ENCODE measurements around the gene USP37. TPM values are rescaled to one million over a fixed set of nuclear protein-coding genes. Genes with fewer than 3 reads are reported as not detected.

Gene USP37
- total RNA-seq, 1 experiment from 2014 or later, result 34.9 TPM

DNA sequence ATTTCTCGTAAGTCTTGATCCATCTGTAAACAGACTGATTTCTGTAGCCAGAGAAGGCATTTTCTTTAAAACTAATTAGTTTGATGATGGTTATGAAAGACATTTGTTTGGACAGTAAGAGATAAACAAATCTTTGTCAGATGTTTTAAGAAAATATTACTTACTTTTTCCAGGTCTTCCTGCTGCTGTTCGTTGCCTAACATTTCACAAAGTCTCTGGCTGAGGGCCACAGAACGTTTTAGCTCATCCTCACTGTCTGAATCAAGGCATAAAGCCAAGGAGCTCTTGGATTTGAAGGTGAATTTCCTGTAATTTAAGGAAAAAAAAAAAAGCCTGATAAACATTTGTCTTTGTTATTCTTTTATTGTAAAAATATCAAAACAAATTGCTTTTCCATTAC lies 91.5 kb downstream of the USP37 start:
- DNase-seq, result no peak
- H3K27ac ChIP-seq, result no peak overlapping the region

DNA sequence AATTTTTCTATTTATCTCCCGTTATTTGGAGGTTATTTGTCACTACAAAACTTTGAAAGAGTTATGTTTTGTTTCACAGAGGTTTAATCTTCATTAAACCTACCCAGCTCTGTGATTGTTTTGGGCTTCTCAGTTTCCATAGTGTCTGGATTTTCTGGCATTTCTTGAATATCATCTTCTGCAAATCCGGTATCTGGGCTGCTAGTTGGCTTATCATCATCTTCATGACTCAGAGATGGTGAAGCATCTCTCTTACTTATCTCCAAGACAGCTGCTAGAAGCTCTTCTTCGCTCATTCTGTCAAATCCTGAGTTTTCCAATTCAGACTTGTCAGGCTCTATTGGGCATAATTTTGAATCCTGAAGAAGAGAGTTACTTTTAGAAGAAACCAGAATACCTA lies 93.6 kb downstream of the USP37 start:
- H3K4me1 ChIP-seq, result no peaks in the 10 kb centered on the region
- H3K27ac ChIP-seq, result no peak overlapping the region
- no peak overlapping the region for H3K4me3 ChIP-seq
- H3K36me3 ChIP-seq, result peaks cover 56% of the 10 kb centered on the region
- DNase-seq, result no peak
- H3K27me3 ChIP-seq, result no peaks in the 10 kb centered on the region
- no peaks in the 10 kb centered on the region for H3K9me3 ChIP-seq (replicated peaks)

More for the DNA sequence above, 91.5 kb downstream of the USP37 start:
- Histone ChIP-seq H3K27me3 (no peaks in the 10 kb centered on the region), H3K4me1 (no peaks in the 10 kb centered on the region), H3K4me3 (no peak overlapping the region), H3K36me3 (peaks cover 60% of the 10 kb centered on the region), H3K9me3 (replicated peaks) (no peaks in the 10 kb centered on the region)

DNA sequence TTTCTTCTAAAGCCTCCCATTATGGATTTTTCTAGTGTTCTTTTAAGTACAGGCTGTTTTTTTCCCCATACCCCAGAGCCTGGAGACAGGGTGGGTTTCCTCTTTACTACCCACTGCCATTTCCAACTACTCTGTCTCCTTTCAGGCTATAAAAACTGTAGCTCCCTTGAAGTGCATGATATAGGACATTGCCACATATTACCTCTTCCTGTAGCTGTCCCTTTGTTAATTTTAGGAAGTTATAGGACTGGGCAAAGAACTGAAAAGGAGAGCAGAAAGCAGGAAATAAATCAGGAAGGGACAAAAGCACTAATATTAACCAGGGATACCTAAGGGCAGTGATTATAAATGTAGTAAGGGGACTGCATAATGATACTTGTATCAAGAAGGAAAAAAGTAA lies 95.2 kb downstream of the USP37 start:
- Histone ChIP-seq H3K27me3 (no peaks in the 10 kb centered on the region), H3K4me3 (no peak overlapping the region), H3K27ac (no peak overlapping the region), H3K4me1 (no peaks in the 10 kb centered on the region), H3K36me3 (peaks cover 53% of the 10 kb centered on the region), H3K9me3 (replicated peaks) (no peaks in the 10 kb centered on the region)
- DNase-seq, result no peak

DNA sequence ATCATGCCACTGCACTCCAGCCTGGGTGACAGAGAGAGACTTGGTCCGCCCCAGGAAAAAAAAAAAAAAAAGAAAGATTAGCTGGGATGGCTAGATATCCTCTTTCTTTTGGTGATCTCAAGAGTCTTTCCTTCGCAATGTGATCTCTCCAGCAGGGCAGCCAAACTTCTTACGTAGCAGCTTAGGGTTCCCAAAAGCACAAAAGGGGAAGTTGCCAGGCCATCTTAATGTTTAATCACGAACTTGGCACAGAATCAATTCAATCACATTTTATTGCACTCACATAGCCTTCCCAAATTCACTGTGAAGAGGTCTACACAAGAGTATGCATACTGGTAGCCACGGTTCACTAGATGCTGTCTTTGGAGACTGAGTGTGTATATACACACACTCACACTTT lies 96.2 kb downstream of the USP37 start:
- Histone ChIP-seq H3K36me3 (peaks cover 45% of the 10 kb centered on the region), H3K9me3 (replicated peaks) (no peaks in the 10 kb centered on the region), H3K4me1 (no peaks in the 10 kb centered on the region), H3K27ac (no peak overlapping the region), H3K4me3 (no peak overlapping the region), H3K27me3 (no peaks in the 10 kb centered on the region)
- DNase-seq, result no peak

DNA sequence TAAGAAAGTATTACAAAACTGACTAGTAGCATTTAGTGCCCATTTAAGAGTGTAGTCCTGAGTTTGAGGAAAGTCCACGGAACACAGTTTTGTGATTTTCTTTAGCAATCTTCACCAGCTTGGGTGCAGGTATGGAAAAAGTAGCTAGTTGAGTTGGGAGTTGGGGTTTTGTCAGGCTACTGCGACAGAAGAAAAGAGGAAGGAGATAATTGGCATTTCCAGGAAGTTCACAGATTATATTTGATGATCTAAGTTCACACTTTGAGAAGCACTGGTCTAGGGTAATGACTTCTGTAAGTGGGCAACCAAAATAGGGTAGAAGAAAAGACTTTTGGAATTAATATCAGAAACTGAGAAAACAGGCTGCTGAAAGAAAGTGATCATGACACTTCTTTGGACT lies 97.1 kb downstream of the USP37 start:
- peaks cover 38% of the 10 kb centered on the region for H3K36me3 ChIP-seq
- no peak for DNase-seq
- H3K27me3 ChIP-seq, result no peaks in the 10 kb centered on the region
- H3K4me1 ChIP-seq, result no peaks in the 10 kb centered on the region
- H3K4me3 ChIP-seq, result no peak overlapping the region
- H3K9me3 ChIP-seq (replicated peaks), result no peaks in the 10 kb centered on the region
- no peak overlapping the region for H3K27ac ChIP-seq

DNA sequence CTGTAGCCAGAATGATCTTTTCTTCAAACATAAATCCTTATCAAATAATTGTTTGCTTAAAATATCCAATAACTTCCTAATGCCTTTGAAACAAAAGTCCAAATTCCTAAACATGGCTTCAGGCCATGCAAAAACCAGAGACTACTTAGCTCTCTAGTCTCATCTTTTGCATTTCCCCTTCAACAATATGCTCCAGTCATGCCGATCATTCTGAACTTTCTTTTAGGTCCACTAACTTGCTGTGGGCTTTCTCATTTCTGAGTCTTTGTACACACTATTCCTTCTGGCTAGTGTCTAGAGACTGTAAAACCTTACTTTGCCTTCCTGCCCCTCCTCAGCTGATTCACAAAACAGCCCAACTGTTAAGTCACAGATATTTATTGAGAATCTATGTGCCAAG lies 97.7 kb downstream of the USP37 start:
- H3K36me3 ChIP-seq, result peaks cover 38% of the 10 kb centered on the region
- H3K4me3 ChIP-seq, result no peak overlapping the region
- H3K27ac ChIP-seq, result no peak overlapping the region
- no peak for DNase-seq
- H3K27me3 ChIP-seq, result no peaks in the 10 kb centered on the region
- H3K4me1 ChIP-seq, result no peaks in the 10 kb centered on the region
- no peaks in the 10 kb centered on the region for H3K9me3 ChIP-seq (replicated peaks)

DNA sequence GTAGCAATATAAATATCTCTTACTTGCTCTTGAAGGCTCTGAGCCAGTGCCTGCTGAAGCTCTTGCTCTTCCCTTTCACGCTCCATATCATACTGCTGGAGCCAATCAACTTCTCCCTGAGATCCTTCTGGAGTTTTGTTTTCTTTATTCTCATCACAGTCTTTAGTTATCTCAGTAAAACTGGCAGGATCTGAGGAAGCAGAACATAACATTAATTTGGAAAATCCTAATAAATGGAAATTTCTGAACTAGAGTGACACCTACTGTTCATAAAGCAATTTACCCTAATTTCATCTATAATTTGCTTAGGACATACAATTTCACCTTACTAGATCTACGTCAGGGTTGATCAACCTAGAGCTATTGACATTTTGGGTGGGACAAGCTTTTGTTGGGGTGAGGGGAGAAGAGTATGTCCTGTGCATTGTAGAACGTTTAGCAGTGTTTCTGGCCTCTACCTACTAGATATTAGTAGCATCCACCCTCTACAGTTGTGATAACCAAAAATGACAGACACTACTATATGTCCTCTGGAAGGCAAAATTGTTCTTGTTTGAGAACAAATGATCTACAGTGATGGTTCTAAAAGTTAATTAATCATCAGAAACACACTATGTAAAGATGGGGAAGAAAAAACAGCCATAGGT lies 102.0 kb downstream of the USP37 start:
- no peaks in the 10 kb centered on the region for H3K9me3 ChIP-seq (replicated peaks)
- H3K27me3 ChIP-seq, result no peaks in the 10 kb centered on the region
- DNase-seq, result peak in 1 of 2 experiments; percentile 27
- no peaks in the 10 kb centered on the region for H3K4me1 ChIP-seq
- H3K36me3 ChIP-seq, result peaks cover 44% of the 10 kb centered on the region
- H3K4me3 ChIP-seq, result no peak overlapping the region
- no peak overlapping the region for H3K27ac ChIP-seq

DNA sequence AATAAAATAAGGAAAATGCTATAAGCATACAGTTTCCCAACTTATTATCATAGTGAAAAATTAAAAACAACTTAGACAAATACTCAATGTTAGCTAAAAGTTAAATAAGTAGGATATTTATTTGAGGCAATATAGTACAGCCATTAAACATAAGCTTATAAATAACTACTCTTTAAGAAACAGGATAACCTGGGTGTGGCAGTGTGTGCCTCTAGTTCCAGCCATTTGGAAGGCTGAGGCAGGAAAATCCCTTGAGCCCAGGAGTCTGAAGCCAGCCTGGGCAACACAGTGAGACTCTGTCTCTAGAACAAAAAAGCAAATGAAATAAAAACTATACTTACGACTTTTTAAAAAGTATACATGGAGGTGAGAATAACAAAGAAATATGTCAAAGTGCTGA lies 109.6 kb downstream of the USP37 start:
- Histone ChIP-seq H3K4me3 (no peak overlapping the region), H3K9me3 (replicated peaks) (no peaks in the 10 kb centered on the region), H3K27me3 (no peaks in the 10 kb centered on the region), H3K36me3 (peaks cover 56% of the 10 kb centered on the region), H3K27ac (no peak overlapping the region), H3K4me1 (no peaks in the 10 kb centered on the region)
- no peak for DNase-seq

DNA sequence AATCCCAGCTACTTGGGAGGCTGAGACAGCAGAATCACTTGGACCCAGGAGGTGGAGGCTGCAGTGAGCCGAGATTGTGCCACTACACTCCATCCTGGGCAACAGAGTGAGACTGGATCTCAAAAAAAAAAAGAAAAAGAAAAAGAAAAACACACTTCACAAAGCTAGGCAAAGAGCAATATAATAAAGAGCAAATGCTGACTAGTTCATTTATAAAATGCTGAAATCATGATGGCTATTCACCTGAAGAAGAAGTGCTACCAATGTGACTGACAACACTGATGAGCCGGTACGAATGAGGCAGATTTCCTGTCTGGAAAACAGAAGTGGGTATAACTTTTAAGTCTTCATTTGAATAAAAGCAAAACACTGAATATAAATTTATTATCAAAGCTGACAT lies 111.3 kb downstream of the USP37 start:
- Histone ChIP-seq H3K27me3 (no peaks in the 10 kb centered on the region), H3K27ac (no peak overlapping the region), H3K4me3 (no peak overlapping the region), H3K9me3 (replicated peaks) (no peaks in the 10 kb centered on the region), H3K4me1 (no peaks in the 10 kb centered on the region), H3K36me3 (peaks cover 64% of the 10 kb centered on the region)
- no peak for DNase-seq

DNA sequence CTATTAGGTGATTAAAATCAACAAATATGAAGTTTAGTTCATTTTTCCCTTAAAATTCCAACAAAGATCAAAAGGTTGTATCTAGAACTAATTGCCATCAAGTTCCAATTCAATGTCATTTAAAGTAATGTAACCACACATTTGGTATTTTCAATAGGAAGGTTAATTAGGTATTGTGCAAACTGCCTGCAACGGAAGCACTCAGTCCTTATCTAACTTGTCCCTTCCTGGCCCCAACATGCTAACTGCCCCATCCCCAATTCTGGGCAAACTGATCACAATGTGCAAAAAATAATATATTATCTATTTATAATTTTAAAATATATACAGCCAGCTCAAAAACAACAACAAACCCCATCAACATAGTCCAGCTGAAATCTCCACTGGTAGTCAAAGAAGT lies 116.1 kb downstream of the USP37 start:
- Histone ChIP-seq H3K36me3 (peaks cover 57% of the 10 kb centered on the region), H3K4me3 (no peak overlapping the region), H3K4me1 (peaks cover 16% of the 10 kb centered on the region), H3K27ac (no peak overlapping the region), H3K9me3 (replicated peaks) (no peaks in the 10 kb centered on the region), H3K27me3 (no peaks in the 10 kb centered on the region)
- no peak for DNase-seq

DNA sequence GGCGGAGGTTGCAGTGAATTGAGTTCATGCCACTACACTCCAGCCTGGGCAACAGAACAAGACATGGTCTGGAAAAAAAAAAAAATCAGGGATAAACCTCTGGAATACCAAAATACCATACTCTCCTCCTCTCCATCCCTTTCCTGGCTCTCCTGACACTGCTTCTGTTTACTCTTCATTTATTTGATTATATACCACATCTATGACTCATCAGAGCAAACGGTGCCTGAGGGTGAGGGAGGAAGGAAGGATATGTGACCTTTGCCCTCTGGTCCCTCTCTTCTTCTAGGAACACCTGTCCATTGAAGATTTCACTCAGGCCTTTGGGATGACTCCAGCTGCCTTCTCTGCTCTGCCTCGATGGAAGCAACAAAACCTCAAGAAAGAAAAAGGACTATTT lies 119.2 kb downstream of the USP37 start:
- H3K27ac ChIP-seq, result no peak overlapping the region
- peak; percentile 26 to 53 for DNase-seq
- H3K27me3 ChIP-seq, result no peaks in the 10 kb centered on the region
- H3K9me3 ChIP-seq (replicated peaks), result no peaks in the 10 kb centered on the region
- peaks cover 16% of the 10 kb centered on the region for H3K4me1 ChIP-seq
- H3K36me3 ChIP-seq, result peaks cover 31% of the 10 kb centered on the region
- H3K4me3 ChIP-seq, result no peak overlapping the region

DNA sequence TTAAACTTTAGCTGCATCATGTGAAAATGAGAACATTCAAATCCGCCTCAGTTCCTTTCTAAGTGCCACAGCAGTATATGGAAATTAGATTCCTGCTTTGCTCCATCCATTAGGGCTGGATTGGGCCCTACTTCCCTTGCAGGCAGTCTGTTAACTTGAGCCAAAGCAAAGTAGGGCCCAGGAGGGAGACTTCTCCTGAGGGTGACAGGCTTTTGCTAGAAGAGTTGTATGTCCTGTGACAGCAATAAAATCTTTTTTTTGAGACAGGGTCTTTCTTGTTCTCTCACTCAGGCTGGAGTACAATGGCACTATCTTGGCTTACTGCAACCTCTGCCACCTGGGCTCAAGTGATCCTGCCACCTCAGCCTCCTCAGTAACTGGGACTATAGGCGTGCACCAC lies 121.1 kb downstream of the USP37 start:
- DNase-seq, result no peak
- Histone ChIP-seq H3K4me3 (no peak overlapping the region), H3K27ac (no peak overlapping the region), H3K27me3 (no peaks in the 10 kb centered on the region), H3K36me3 (peaks cover 14% of the 10 kb centered on the region), H3K9me3 (replicated peaks) (no peaks in the 10 kb centered on the region), H3K4me1 (peaks cover 16% of the 10 kb centered on the region)

DNA sequence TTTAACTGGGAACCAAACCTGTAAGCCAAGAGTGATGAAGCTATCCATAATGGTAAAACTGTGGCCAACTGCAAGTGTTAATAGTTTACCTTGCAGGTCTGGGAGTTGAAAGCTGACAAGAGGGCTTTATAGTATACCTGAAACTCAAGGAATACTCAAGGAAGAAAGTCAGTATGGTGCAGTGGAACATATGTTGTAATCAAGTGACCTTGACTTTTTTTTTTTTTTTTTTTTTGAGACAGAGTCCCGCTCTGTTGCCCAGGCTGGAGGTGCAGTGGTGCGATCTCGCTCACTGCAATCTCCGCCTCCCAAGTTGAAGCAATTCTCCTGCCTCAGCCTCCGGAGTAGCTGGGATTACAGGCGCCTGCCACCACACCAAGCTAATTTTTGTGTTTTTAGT lies 121.6 kb downstream of the USP37 start:
- Histone ChIP-seq H3K9me3 (replicated peaks) (no peaks in the 10 kb centered on the region), H3K27me3 (no peaks in the 10 kb centered on the region), H3K4me3 (no peak overlapping the region), H3K27ac (no peak overlapping the region), H3K4me1 (peaks cover 16% of the 10 kb centered on the region), H3K36me3 (peaks cover 14% of the 10 kb centered on the region)
- DNase-seq, result no peak

DNA sequence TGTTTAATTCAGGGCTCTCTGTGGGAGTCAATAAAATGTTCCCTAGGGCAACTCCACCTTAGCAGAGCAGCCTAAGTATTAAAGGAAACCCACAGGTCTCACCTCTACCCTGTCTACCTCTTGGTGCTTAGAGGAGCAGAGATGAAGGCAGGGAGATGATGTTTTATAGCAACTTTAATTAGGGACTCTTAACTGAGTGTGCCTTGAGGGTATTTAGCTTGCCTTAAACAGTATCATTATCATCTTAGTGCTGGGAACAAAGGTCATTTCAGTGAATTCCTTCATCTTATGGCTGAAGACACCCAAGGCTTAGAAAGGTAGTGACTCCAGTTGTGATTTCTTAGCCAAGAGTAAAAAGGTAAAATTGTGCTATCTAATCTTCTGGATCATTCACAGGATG lies 122.5 kb downstream of the USP37 start:
- Histone ChIP-seq H3K36me3 (peaks cover 14% of the 10 kb centered on the region), H3K4me3 (no peak overlapping the region), H3K4me1 (peaks cover 16% of the 10 kb centered on the region), H3K27ac (no peak overlapping the region), H3K27me3 (no peaks in the 10 kb centered on the region), H3K9me3 (replicated peaks) (no peaks in the 10 kb centered on the region)
- no peak for DNase-seq

DNA sequence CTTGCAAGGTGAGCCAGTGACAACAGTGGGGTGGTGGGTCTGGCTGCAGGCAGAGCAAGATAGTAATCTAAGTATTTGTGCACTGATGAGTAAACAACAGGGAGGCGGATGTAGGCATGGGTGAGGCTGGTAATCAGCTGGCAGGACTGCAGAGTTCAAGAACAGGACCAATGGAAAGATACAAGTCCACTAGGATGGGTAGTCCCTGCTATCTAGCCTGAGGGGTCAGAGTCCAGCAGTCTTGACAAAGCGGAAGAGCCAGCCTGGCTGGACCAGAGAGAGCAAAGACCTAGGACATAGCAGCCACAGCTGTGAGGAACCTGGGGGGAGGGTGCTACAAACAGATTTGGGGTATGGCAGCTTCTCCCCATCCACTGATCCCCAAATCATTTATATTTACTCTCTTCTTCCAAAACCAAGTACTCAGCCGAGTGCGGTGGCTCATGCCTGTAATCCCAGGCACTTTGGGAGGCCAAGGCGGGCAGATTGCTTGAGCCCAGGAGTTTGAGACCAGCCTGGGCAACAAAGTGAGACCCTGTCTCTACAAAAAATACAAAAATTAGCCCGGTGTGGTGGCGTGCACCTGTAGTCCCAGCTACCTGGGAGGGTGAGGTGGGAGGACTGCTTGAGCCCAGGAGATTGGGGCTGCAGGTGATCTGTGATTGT lies 123.3 kb downstream of the USP37 start:
- H3K4me3 ChIP-seq, result no peak overlapping the region
- H3K27me3 ChIP-seq, result no peaks in the 10 kb centered on the region
- DNase-seq, result no peak
- H3K9me3 ChIP-seq (replicated peaks), result no peaks in the 10 kb centered on the region
- no peak overlapping the region for H3K27ac ChIP-seq
- peaks cover 14% of the 10 kb centered on the region for H3K4me1 ChIP-seq
- H3K36me3 ChIP-seq, result peaks cover 12% of the 10 kb centered on the region

DNA sequence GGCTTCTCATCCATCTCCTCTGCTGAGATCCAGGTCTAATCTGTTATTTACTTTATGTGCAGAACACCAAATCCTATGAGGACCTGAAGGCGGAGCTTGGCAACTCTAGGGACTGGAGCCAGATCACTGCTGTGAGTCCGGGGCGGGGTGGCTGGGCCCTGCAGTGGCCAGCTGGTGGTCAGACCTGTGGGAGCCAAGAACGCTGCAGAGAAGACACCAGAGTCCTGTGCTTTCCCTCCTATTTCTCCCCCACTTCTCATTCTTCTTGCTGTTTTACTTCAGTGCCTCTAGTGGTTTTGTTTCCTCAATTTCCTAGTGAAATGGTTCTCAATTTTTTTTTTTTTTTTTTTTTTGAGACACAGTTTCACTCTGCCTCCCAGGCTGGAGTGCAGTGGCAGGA lies 129.6 kb downstream of the USP37 start:
- no peaks in the 10 kb centered on the region for H3K4me1 ChIP-seq
- no peak overlapping the region for H3K4me3 ChIP-seq
- H3K9me3 ChIP-seq (replicated peaks), result no peaks in the 10 kb centered on the region
- no peaks in the 10 kb centered on the region for H3K36me3 ChIP-seq
- DNase-seq, result peak in 1 of 2 experiments; percentile 13
- no peaks in the 10 kb centered on the region for H3K27me3 ChIP-seq
- no peak overlapping the region for H3K27ac ChIP-seq
